HL-60 (cell line): ENCODE measurements around the gene CHP2.

Experiments used
- CTCF ChIP-seq: IDR thresholded peaks from one replicate; pipeline ENCODE4 v1.5.1; 2011; ENCODE audit warnings: low read length, control low read depth, inconsistent platforms; ENCODE audit not compliant: insufficient read depth
- GABPA ChIP-seq: IDR thresholded peaks from 2 replicates; pipeline ENCODE4 v1.6.1; 2012; ENCODE audit warnings: low read depth
- POLR2AphosphoS5 ChIP-seq: IDR thresholded peaks from 2 replicates; pipeline ENCODE4 v1.6.1; 2012; ENCODE audit warnings: low read depth
- SPI1 ChIP-seq: IDR thresholded peaks from 2 replicates; pipeline ENCODE4 v1.6.1; 2012; ENCODE audit warnings: low read depth, mild to moderate bottlenecking, borderline replicate concordance
- TF ChIP-seq, protein P1 (sequence below): IDR thresholded peaks from 2 replicates; pipeline ENCODE4 v1.6.1; 2012; ENCODE audit warnings: low read depth; ENCODE audit not compliant: insufficient replicate concordance

DNA sequence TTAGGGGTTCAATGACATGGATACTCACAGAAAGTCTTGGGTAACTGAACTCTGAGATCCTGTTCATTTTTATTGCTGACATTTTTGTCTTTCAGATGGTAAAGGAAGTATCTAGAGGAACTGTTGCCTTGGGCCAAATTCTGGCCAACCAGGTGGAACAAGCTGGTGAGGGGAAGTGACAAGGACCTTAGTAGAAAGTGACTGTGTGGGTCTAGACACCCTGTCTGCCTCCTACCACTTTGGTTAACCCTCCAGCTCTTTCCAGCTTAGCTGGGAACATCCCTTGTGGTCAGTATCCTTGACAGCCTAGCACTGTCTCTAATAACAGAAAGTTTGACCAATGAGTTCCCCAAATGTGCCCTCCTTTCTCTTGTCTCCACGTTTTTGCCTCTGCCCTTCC is 52.2 kb downstream of the CHP2 start:
- no peak for TF ChIP-seq CTCF
- TF ChIP-seq, protein P1, sequence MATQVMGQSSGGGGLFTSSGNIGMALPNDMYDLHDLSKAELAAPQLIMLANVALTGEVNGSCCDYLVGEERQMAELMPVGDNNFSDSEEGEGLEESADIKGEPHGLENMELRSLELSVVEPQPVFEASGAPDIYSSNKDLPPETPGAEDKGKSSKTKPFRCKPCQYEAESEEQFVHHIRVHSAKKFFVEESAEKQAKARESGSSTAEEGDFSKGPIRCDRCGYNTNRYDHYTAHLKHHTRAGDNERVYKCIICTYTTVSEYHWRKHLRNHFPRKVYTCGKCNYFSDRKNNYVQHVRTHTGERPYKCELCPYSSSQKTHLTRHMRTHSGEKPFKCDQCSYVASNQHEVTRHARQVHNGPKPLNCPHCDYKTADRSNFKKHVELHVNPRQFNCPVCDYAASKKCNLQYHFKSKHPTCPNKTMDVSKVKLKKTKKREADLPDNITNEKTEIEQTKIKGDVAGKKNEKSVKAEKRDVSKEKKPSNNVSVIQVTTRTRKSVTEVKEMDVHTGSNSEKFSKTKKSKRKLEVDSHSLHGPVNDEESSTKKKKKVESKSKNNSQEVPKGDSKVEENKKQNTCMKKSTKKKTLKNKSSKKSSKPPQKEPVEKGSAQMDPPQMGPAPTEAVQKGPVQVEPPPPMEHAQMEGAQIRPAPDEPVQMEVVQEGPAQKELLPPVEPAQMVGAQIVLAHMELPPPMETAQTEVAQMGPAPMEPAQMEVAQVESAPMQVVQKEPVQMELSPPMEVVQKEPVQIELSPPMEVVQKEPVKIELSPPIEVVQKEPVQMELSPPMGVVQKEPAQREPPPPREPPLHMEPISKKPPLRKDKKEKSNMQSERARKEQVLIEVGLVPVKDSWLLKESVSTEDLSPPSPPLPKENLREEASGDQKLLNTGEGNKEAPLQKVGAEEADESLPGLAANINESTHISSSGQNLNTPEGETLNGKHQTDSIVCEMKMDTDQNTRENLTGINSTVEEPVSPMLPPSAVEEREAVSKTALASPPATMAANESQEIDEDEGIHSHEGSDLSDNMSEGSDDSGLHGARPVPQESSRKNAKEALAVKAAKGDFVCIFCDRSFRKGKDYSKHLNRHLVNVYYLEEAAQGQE, result no peak
- TF ChIP-seq GABPA, result no peak
- no peak for TF ChIP-seq POLR2AphosphoS5
- peak; percentile 77; the same call in 1 of the 2 replicates for TF ChIP-seq SPI1
